IMR-90 (cell line): ENCODE data around the gene INSYN1. TPM values are rescaled to one million over a fixed set of nuclear protein-coding genes. Genes with fewer than 3 reads are reported as not detected.

Experiments used
- ATAC-seq: fragments of 200-7000 bp; cut with Tn5 transposase; 2 replicates; pipeline ENCODE4 v1.9.1; 2020; ENCODE audit warnings: low read depth, mild to moderate bottlenecking, moderate library complexity
- BruUV-seq: library from RNA; stranded (reverse); fragments of 400-500 nt; replicated peaks from 2 replicates; lab custom pipeline; 2021; lab: Mats Ljungman, UMichigan
- CTCF ChIA-PET: fragments of 300-600 bp; formaldehyde crosslinking; extraction: SDS; loops from one replicate; lab custom pipeline; 2021; ENCODE audit warnings: antibody characterized with exemption; lab: Yijun Ruan, JAX
- POLR2A ChIA-PET: fragments of 300-600 bp; sonication (Branson Sonifier 250); formaldehyde crosslinking; loops from one replicate; lab custom pipeline; 2022; ENCODE audit warnings: antibody characterized with exemption; ENCODE audit not compliant: unreplicated experiment; lab: Charles Lee
- DNase-seq: peaks from one replicate; pipeline ENCODE4 v3.0.0; 2013
- H2AFZ ChIP-seq: replicated peaks from 2 replicates; pipeline ENCODE3; 2013; ENCODE audit warnings: low read length, mild to moderate bottlenecking; ENCODE audit not compliant: poor library complexity
- H2AK5ac ChIP-seq: 2 replicates; pipeline ENCODE4 v1.6.1; 2013; ENCODE audit warnings: low read depth, low read length, inconsistent platforms
- H2AK9ac ChIP-seq: replicated peaks from 2 replicates; pipeline ENCODE3; 2013; ENCODE audit warnings: mild to moderate bottlenecking, low read depth, low read length, moderate library complexity; ENCODE audit not compliant: poor library complexity
- H2BK120ac ChIP-seq: 2 replicates; pipeline ENCODE4 v1.6.1; 2013; ENCODE audit warnings: low read depth, low read length, inconsistent platforms
- H2BK15ac ChIP-seq: 3 replicates; pipeline ENCODE4 v1.6.1; 2013; ENCODE audit warnings: low read depth, low read length, inconsistent platforms
- H2BK20ac ChIP-seq: 2 replicates; pipeline ENCODE4 v1.6.1; 2013; ENCODE audit warnings: low read depth, mild to moderate bottlenecking, inconsistent platforms, low read length, moderate library complexity
- H2BK5ac ChIP-seq: 2 replicates; pipeline ENCODE4 v1.6.1; 2013; ENCODE audit warnings: mild to moderate bottlenecking, low read depth, low read length, inconsistent platforms; ENCODE audit not compliant: poor library complexity, severe bottlenecking
- H3K14ac ChIP-seq: replicated peaks from 2 replicates; pipeline ENCODE4 v1.6.1; 2013; ENCODE audit warnings: low read depth, low read length, inconsistent platforms
- H3K18ac ChIP-seq: 2 replicates; pipeline ENCODE4 v1.6.1; 2013; ENCODE audit warnings: low read depth, low read length, control low read depth
- H3K23ac ChIP-seq: 2 replicates; pipeline ENCODE4 v1.6.1; 2013; ENCODE audit warnings: low read depth, low read length, inconsistent platforms
- H3K27ac ChIP-seq: 2 replicates; pipeline ENCODE4 v1.5.1; 2013; ENCODE audit warnings: mild to moderate bottlenecking, control low read depth, low read length; ENCODE audit not compliant: insufficient read depth
- H3K27me3 ChIP-seq: 2 replicates; pipeline ENCODE4 v1.6.1; 2013; ENCODE audit warnings: low read length; ENCODE audit not compliant: control insufficient read depth, insufficient read depth
- H3K36me3 ChIP-seq: 2 replicates; pipeline ENCODE4 v1.6.1; 2013; ENCODE audit warnings: low read length, mixed read lengths; ENCODE audit not compliant: control insufficient read depth, insufficient read depth
- H3K4ac ChIP-seq: 2 replicates; pipeline ENCODE4 v1.6.1; 2013; ENCODE audit warnings: low read depth, low read length, inconsistent platforms
- H3K4me1 ChIP-seq: 2 replicates; pipeline ENCODE4 v1.6.1; 2013; ENCODE audit warnings: low read length, mixed read lengths; ENCODE audit not compliant: control insufficient read depth, insufficient read depth
- H3K4me2 ChIP-seq: 2 replicates; pipeline ENCODE4 v1.6.1; 2013; ENCODE audit warnings: low read depth, mild to moderate bottlenecking, control low read depth, low read length, moderate library complexity
- H3K4me3 ChIP-seq: 2 replicates; pipeline ENCODE4 v1.5.1; 2013; ENCODE audit warnings: low read depth, mild to moderate bottlenecking, control low read depth, low read length, moderate library complexity; ENCODE audit not compliant: insufficient read depth
- H3K56ac ChIP-seq: 2 replicates; pipeline ENCODE4 v1.6.1; 2013; ENCODE audit warnings: low read length, inconsistent platforms; ENCODE audit not compliant: insufficient read depth; ENCODE audit errors: extremely low read depth
- H3K79me1 ChIP-seq, 2 experiments: 2 replicates each; pipeline ENCODE4 v1.6.1; 2013; ENCODE audit warnings: low read length in 2 of 2, inconsistent platforms in 1 of 2, low read depth in 1 of 2
- H3K9ac ChIP-seq: 2 replicates; pipeline ENCODE4 v1.6.1; 2013; ENCODE audit warnings: low read depth, low read length, control low read depth
- H3K9me1 ChIP-seq: 2 replicates; pipeline ENCODE4 v1.6.1; 2013; ENCODE audit warnings: low read length, inconsistent platforms; ENCODE audit not compliant: insufficient read depth
- H3K9me3 ChIP-seq: 2 replicates; pipeline ENCODE4 v1.6.1; 2013; ENCODE audit warnings: low read length; ENCODE audit not compliant: control insufficient read depth, insufficient read depth
- H4K20me1 ChIP-seq: 2 replicates; pipeline ENCODE4 v1.6.1; 2013; ENCODE audit warnings: low read length, inconsistent platforms; ENCODE audit not compliant: insufficient read depth
- H4K5ac ChIP-seq: 2 replicates; pipeline ENCODE4 v1.6.1; 2013; ENCODE audit warnings: mild to moderate bottlenecking, low read depth, low read length, control low read depth
- H4K8ac ChIP-seq, 2 experiments: 2 replicates each; pipeline ENCODE4 v1.6.1; 2013; ENCODE audit warnings: low read depth in 2 of 2, low read length in 2 of 2, control low read depth in 1 of 2, inconsistent platforms in 1 of 2
- H4K91ac ChIP-seq: 2 replicates; pipeline ENCODE4 v1.6.1; 2013; ENCODE audit warnings: low read depth, low read length, inconsistent platforms; ENCODE audit not compliant: insufficient read depth
- BHLHE40 ChIP-seq: fragments of 150-350 bp; IDR thresholded peaks from 2 replicates; pipeline ENCODE4 v1.6.1; 2016; ENCODE audit warnings: mild to moderate bottlenecking, low read depth, low read length
- CEBPB ChIP-seq: IDR thresholded peaks from 2 replicates; pipeline ENCODE4 v1.6.1; 2012; ENCODE audit warnings: low read depth, low read length, improper control_type of control experiment
- CHD1 ChIP-seq: IDR thresholded peaks from 2 replicates; pipeline ENCODE4 v1.6.1; 2012; ENCODE audit warnings: low read depth, low read length, improper control_type of control experiment
- CTCF ChIP-seq: conservative IDR thresholded peaks from 2 replicates; pipeline ENCODE4 v1.5.1; 2012; ENCODE audit warnings: mild to moderate bottlenecking, low read depth, low read length, improper control_type of control experiment
- ELK1 ChIP-seq: fragments of 150-350 bp; IDR thresholded peaks from 2 replicates; pipeline ENCODE4 v1.6.1; 2016; ENCODE audit warnings: low read depth, mild to moderate bottlenecking, low read length, moderate library complexity, borderline replicate concordance
- FOS ChIP-seq: fragments of 150-350 bp; IDR thresholded peaks from 2 replicates; pipeline ENCODE4 v1.6.1; 2016; ENCODE audit warnings: low read depth, low read length
- MAFK ChIP-seq: IDR thresholded peaks from 2 replicates; pipeline ENCODE4 v1.6.1; 2012; ENCODE audit warnings: low read depth, low read length, improper control_type of control experiment
- MAZ ChIP-seq: IDR thresholded peaks from 2 replicates; pipeline ENCODE4 v1.6.1; 2012; ENCODE audit warnings: low read depth, mild to moderate bottlenecking, low read length, improper control_type of control experiment, moderate library complexity, borderline replicate concordance
- MXI1 ChIP-seq: IDR thresholded peaks from 2 replicates; pipeline ENCODE4 v1.6.1; 2012; ENCODE audit warnings: low read depth, mild to moderate bottlenecking, low read length, moderate library complexity, borderline replicate concordance
- NFE2L2 ChIP-seq: fragments of 150-350 bp; IDR thresholded peaks from 2 replicates; pipeline ENCODE4 v1.6.1; 2016; ENCODE audit warnings: low read depth, mild to moderate bottlenecking, low read length
- POLR2A ChIP-seq: IDR thresholded peaks from 2 replicates; pipeline ENCODE4 v1.6.1; 2012; ENCODE audit warnings: mild to moderate bottlenecking, low read depth, low read length
- RAD21 ChIP-seq: IDR thresholded peaks from 2 replicates; pipeline ENCODE4 v1.6.1; 2012; ENCODE audit warnings: low read length, improper control_type of control experiment
- RCOR1 ChIP-seq: IDR thresholded peaks from 2 replicates; pipeline ENCODE4 v1.6.1; 2012; ENCODE audit warnings: mild to moderate bottlenecking, low read length, improper control_type of control experiment; ENCODE audit not compliant: insufficient replicate concordance
- RFX5 ChIP-seq: IDR thresholded peaks from 2 replicates; pipeline ENCODE4 v1.8.0; 2012; ENCODE audit warnings: low read depth, mild to moderate bottlenecking, low read length, moderate library complexity
- SMC3 ChIP-seq: fragments of 150-350 bp; IDR thresholded peaks from 2 replicates; pipeline ENCODE4 v1.6.1; 2016; ENCODE audit warnings: low read depth, mild to moderate bottlenecking, antibody characterized with exemption, low read length, moderate library complexity
- USF2 ChIP-seq: fragments of 150-350 bp; IDR thresholded peaks from 2 replicates; pipeline ENCODE4 v1.6.1; 2017; ENCODE audit warnings: mild to moderate bottlenecking, antibody characterized with exemption, low read length, low read depth
- WGBS, 2 experiments: methylation state at CpG; one replicate each; pipeline versions ENCODE4 v1.1.5 to v1.1.7; 2013; ENCODE audit warnings: missing lambda C conversion rate in 2 of 2; ENCODE audit not compliant: insufficient read length in 1 of 2; ENCODE audit errors: extremely low coverage in 2 of 2; 5-methylcytosine and 5-hydroxymethylcytosine counted together
- dilution Hi-C: fragments of 300-500 bp; cut with HindIII; formaldehyde crosslinking; loops from one replicate; pipeline ENCODE4 v1.14.3; 2018; ENCODE audit warnings: low sequenced_read_pairs; ENCODE audit not compliant: unreplicated experiment
- in situ Hi-C: fragments of 300-500 bp; cut with MboI; formaldehyde crosslinking; loops from 3 replicates; pipeline ENCODE4 v1.14.3; 2019; ENCODE audit warnings: low sequenced_read_pairs, inconsistent platforms, mixed read lengths
- intact Hi-C: fragments of 100-400 bp; cut with micrococcal nuclease; formaldehyde crosslinking; loops from 2 replicates; pipeline ENCODE4 v1.10.0; 2022
- polyA plus RNA-seq, 3 experiments: library from polyadenylated mRNA; depleted of rRNA; stranded (reverse); fragments of >200 nt; gene quantifications; 2 replicates each; pipeline ENCODE4 v1.2.3, GENCODE V29; 2012; ENCODE audit warnings: low replicate concordance in 1 of 3
- total RNA-seq: library from RNA; depleted of rRNA; stranded (reverse); fragments of >200 nt; gene quantifications from 2 replicates; pipeline ENCODE4 v1.2.3, GENCODE V29; 2012

Gene INSYN1
- total and polyA plus RNA-seq, 2 of the 4 experiments (the other 2 are of a cell fraction) = 0.18 to 0.34 TPM

GRCh38 chr15:73794443-73795133, 41.4 kb upstream of the INSYN1 start:
- H2BK120ac ChIP-seq = no peak overlapping the region
- ATAC-seq = no peak
- CTCF ChIA-PET = no interaction called here
- peak; percentile 29 for DNase-seq
- H2BK20ac ChIP-seq = no peak overlapping the region
- H3K27ac ChIP-seq = no peak overlapping the region
- peaks cover 2% of the 10 kb centered on the region; the same call in 1 of the 2 replicates for H3K4me1 ChIP-seq
- dilution Hi-C loops = no loop called here
- POLR2A ChIA-PET = no interaction called here
- H2BK5ac ChIP-seq = no peak overlapping the region
- H4K91ac ChIP-seq = no peak overlapping the region
- peaks cover 5% of the 10 kb centered on the region for H3K9me1 ChIP-seq
- H3K27me3 ChIP-seq = peaks cover 36% of the 10 kb centered on the region
- no peak overlapping the region for H4K5ac ChIP-seq
- H3K4me3 ChIP-seq = no peak overlapping the region
- no peak overlapping the region for H2AFZ ChIP-seq
- BruUV-seq = no TSS peak
- H4K8ac ChIP-seq = no peak overlapping the region
- H3K4me2 ChIP-seq = no peak overlapping the region
- no peak overlapping the region for H3K9ac ChIP-seq
- TF ChIP-seq MAZ = no peak
- TF ChIP-seq USF2 = no peak
- no peak for TF ChIP-seq MAFK
- no peak for TF ChIP-seq ELK1
- no peak for TF ChIP-seq CEBPB
- no peak for TF ChIP-seq CHD1
- TF ChIP-seq POLR2A = no peak
- TF ChIP-seq MXI1 = no peak
- TF ChIP-seq FOS = no peak
- no peak for TF ChIP-seq RCOR1
- no peak for TF ChIP-seq RAD21
- no peak for TF ChIP-seq NFE2L2
- no peak for TF ChIP-seq CTCF
- TF ChIP-seq BHLHE40 = no peak
- TF ChIP-seq RFX5 = no peak
- TF ChIP-seq SMC3 = no peak
- H3K23ac ChIP-seq = no peak overlapping the region
- no peaks in the 10 kb centered on the region for H3K36me3 ChIP-seq
- no peak overlapping the region for H2BK15ac ChIP-seq
- no peak overlapping the region for H3K4ac ChIP-seq
- H3K9me3 ChIP-seq = 0 out of 2 replicates have a peak, but pooled peaks cover 2% of the 10 kb centered on the region
- WGBS, 2 experiments = 80% methylated on average over 2 of the region's 6 CpGs; no CpG with 5 or more reads in 1 of the 2 experiments
- no peak overlapping the region for H3K18ac ChIP-seq
- H4K20me1 ChIP-seq = no peaks in the 10 kb centered on the region
- H2AK9ac ChIP-seq = no peak overlapping the region
- no peak overlapping the region for H2AK5ac ChIP-seq
- no peak overlapping the region for H3K14ac ChIP-seq
- intact Hi-C loops = no loop called here
- in situ Hi-C loops = no loop called here
- no peak overlapping the region for H3K56ac ChIP-seq
- H3K79me1 ChIP-seq = no peaks in the 10 kb centered on the region
